PFSK-1 (cell line): ENCODE results near the gene PPP6R1.

ENCODE experiments used
- POLR2AphosphoS5 ChIP-seq: IDR thresholded peaks from 2 replicates; pipeline ENCODE4 v1.6.1; 2012; ENCODE audit warnings: low read depth, mild to moderate bottlenecking, control low read depth, low read length, moderate library complexity
- TAF1 ChIP-seq: IDR thresholded peaks from 2 replicates; pipeline ENCODE4 v1.6.1; 2012; ENCODE audit warnings: low read length, control low read depth, borderline replicate concordance; ENCODE audit not compliant: insufficient read depth
- TF ChIP-seq, protein P1 (sequence below), 2 experiments: IDR thresholded peaks; 2 replicates each; pipeline versions ENCODE4 v1.6.1 to v1.8.0; 2011 to 2012; ENCODE audit warnings: low read depth in 2 of 2, low read length in 2 of 2, control low read depth in 1 of 2, inconsistent platforms in 1 of 2, mild to moderate bottlenecking in 1 of 2, moderate library complexity in 1 of 2; ENCODE audit not compliant: insufficient read depth in 1 of 2

DNA sequence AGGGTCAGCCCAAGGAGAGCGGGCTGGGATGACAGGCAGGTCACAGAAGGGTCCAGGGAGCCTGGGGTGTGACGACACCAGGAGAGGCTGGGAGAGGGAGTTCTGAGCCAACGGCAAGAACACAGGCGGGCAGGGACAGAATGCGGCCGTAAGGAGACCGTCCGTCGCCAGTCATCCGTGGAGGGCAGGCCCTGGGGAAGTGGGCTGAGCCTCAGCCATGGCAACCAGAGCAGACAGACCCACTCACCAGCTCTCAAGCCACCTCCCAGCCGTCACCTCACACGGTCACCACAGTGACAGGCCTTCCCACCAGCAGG lies 26.6 kb downstream of the PPP6R1 start:
- TF ChIP-seq TAF1: no peak
- no peak for TF ChIP-seq POLR2AphosphoS5
- TF ChIP-seq, protein P1, sequence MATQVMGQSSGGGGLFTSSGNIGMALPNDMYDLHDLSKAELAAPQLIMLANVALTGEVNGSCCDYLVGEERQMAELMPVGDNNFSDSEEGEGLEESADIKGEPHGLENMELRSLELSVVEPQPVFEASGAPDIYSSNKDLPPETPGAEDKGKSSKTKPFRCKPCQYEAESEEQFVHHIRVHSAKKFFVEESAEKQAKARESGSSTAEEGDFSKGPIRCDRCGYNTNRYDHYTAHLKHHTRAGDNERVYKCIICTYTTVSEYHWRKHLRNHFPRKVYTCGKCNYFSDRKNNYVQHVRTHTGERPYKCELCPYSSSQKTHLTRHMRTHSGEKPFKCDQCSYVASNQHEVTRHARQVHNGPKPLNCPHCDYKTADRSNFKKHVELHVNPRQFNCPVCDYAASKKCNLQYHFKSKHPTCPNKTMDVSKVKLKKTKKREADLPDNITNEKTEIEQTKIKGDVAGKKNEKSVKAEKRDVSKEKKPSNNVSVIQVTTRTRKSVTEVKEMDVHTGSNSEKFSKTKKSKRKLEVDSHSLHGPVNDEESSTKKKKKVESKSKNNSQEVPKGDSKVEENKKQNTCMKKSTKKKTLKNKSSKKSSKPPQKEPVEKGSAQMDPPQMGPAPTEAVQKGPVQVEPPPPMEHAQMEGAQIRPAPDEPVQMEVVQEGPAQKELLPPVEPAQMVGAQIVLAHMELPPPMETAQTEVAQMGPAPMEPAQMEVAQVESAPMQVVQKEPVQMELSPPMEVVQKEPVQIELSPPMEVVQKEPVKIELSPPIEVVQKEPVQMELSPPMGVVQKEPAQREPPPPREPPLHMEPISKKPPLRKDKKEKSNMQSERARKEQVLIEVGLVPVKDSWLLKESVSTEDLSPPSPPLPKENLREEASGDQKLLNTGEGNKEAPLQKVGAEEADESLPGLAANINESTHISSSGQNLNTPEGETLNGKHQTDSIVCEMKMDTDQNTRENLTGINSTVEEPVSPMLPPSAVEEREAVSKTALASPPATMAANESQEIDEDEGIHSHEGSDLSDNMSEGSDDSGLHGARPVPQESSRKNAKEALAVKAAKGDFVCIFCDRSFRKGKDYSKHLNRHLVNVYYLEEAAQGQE (IDR thresholded peaks at IDR 0.05; ENCODE audit: insufficient read depth in 1 of 2, low read depth in 2 of 2, low read length in 2 of 2): no peak
